Loucy (cell line): ENCODE measurements around the gene CAV3.
"Not testable (repeated sequence)": the region's sequence is repeated elsewhere in the genome, so short reads cannot be mapped to it uniquely, and the experiment has no call there.

Source experiments
- H2AFZ ChIP-seq: fragments of 200-600 bp; sonication (generic); 2 replicates; pipeline ENCODE4 v1.6.0; 2016; ENCODE audit warnings: antibody characterized with exemption, mild to moderate bottlenecking, low read length, moderate library complexity
- H3F3A ChIP-seq: fragments of 200-600 bp; 2 replicates; pipeline ENCODE4 v1.6.0; 2016; ENCODE audit warnings: antibody characterized with exemption, low read depth, mild to moderate bottlenecking
- H3K27me3 ChIP-seq: fragments of 200-600 bp; sonication (generic); 2 replicates; pipeline ENCODE4 v1.6.1; 2014; ENCODE audit warnings: low read length, mild to moderate bottlenecking; ENCODE audit not compliant: insufficient read depth, poor library complexity, severe bottlenecking
- H3K36me3 ChIP-seq: fragments of 200-600 bp; sonication (generic); 2 replicates; pipeline ENCODE4 v1.6.1; 2016; ENCODE audit warnings: low read length; ENCODE audit not compliant: insufficient read depth
- H3K4me1 ChIP-seq: fragments of 200-600 bp; sonication (generic); 2 replicates; pipeline ENCODE4 v1.5.1; 2014; ENCODE audit warnings: low read length, mild to moderate bottlenecking; ENCODE audit not compliant: insufficient read depth, poor library complexity, severe bottlenecking
- H3K4me2 ChIP-seq: fragments of 200-600 bp; sonication (generic); 2 replicates; pipeline ENCODE4 v1.6.0; 2014; ENCODE audit warnings: antibody characterized with exemption, low read length, low read depth, mild to moderate bottlenecking; ENCODE audit not compliant: poor library complexity, severe bottlenecking
- H3K4me3 ChIP-seq: fragments of 200-600 bp; sonication (generic); 2 replicates; pipeline ENCODE4 v1.5.1; 2014; ENCODE audit warnings: low read length, mild to moderate bottlenecking, mixed read lengths; ENCODE audit not compliant: poor library complexity, severe bottlenecking
- H3K79me2 ChIP-seq: fragments of 200-600 bp; sonication (generic); 2 replicates; pipeline ENCODE4 v1.6.1; 2014; ENCODE audit warnings: low read length; ENCODE audit not compliant: insufficient read depth
- H3K9ac ChIP-seq: fragments of 200-600 bp; sonication (generic); 2 replicates; pipeline ENCODE4 v1.6.0; 2014; ENCODE audit warnings: mild to moderate bottlenecking, low read depth, low read length, moderate library complexity; ENCODE audit not compliant: poor library complexity, severe bottlenecking
- H3K9me2 ChIP-seq: fragments of 200-600 bp; sonication (generic); replicated peaks from 2 replicates; pipeline ENCODE4 v1.6.1; 2016; ENCODE audit warnings: low read depth, low read length, mixed read lengths
- H3K9me3 ChIP-seq: fragments of 200-600 bp; sonication (generic); 2 replicates; pipeline ENCODE4 v1.6.1; 2014; ENCODE audit warnings: mild to moderate bottlenecking, antibody characterized with exemption, low read length, low read depth; ENCODE audit not compliant: insufficient read depth
- H4K20me1 ChIP-seq: fragments of 200-600 bp; sonication (generic); 2 replicates; pipeline ENCODE4 v1.6.0; 2014; ENCODE audit warnings: antibody characterized with exemption, low read length, mild to moderate bottlenecking; ENCODE audit not compliant: insufficient read depth, poor library complexity, severe bottlenecking
- CTCF ChIP-seq: fragments of 200-600 bp; sonication (generic); conservative IDR thresholded peaks from 2 replicates; pipeline ENCODE4 v1.5.1; 2014; ENCODE audit warnings: mild to moderate bottlenecking, antibody characterized with exemption, low read length
- EZH2phosphoT487 ChIP-seq: fragments of 200-600 bp; IDR thresholded peaks from 2 replicates; pipeline ENCODE4 v1.6.1; 2018; ENCODE audit warnings: antibody characterized with exemption, mild to moderate bottlenecking, moderate library complexity, borderline replicate concordance

CAV3 gene

DNA sequence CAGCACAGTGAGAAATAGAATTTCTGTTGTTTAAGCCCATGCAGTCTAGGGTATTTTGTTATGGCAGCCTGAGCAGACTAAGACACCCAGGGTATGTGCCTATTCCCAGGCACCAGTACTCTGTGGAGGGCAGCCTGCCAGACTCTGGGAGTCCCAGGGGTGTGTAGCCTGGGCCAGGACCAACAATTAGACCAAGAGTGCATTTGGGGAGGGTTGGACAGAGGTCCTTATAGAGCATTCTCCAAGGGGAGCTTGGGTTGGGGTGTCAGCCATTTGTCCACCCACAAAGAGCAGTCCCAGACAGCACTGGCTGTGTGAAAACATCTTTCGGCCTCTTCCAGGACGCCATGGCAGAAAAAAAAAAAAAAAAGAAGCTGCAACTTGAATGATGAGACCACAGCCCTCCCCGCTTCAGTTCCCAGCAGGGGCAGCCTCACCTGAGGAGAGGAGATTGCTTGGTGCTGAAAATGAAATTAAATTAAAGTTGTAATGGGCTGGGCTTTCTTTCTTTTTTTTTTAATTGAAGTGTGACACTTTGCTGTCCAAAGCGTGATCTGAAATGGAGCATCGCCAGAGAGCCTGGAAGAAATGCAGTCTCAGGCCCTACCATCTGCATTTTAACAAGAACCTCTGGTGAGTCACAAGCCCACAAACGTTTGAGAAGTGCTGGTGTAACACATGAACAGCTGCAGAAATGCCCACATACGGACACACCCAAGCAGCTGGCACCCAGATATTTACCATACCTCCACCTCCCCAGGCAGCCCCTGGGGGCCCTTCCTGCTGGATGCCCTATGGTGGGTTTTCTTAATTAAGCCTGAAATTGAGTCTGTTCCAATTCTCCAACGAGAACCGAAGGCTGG, 21.3 kb upstream of the CAV3 start:
- H3K4me1 ChIP-seq = no peaks in the 10 kb centered on the region
- H3K27me3 ChIP-seq = no peaks in the 10 kb centered on the region
- no peaks in the 10 kb centered on the region for H3K79me2 ChIP-seq
- H3K36me3 ChIP-seq = no peaks in the 10 kb centered on the region
- no peaks in the 10 kb centered on the region for H3K9me2 ChIP-seq
- no peak overlapping the region for H2AFZ ChIP-seq
- TF ChIP-seq CTCF (no peak), EZH2phosphoT487 (no peak)
- no peak overlapping the region for H3K4me2 ChIP-seq
- H4K20me1 ChIP-seq = no peaks in the 10 kb centered on the region
- no peaks in the 10 kb centered on the region for H3K9me3 ChIP-seq
- H3K4me3 ChIP-seq = no peak overlapping the region
- no peak overlapping the region for H3K9ac ChIP-seq
- no peaks in the 10 kb centered on the region for H3F3A ChIP-seq

DNA sequence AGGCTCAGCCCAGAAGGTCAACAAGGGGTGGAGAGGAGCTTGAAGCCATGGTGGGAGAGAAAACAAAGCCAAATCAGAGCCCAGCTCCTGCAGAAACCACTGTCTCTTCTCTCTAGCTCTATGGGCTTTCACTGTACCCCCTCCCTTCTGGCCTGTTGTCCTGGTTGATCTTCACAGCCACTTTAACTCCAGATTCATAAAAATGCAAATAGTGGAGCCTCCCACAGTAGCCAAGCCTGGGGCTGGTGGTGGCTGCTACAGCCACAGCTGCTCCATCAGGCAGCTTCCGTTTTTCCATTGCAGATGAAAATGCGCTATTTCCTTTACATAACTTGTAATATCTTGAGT, 20.7 kb upstream of the CAV3 start:
- H3K9me2 ChIP-seq = no peaks in the 10 kb centered on the region
- no peaks in the 10 kb centered on the region for H3K9me3 ChIP-seq
- no peak overlapping the region for H3K9ac ChIP-seq
- TF ChIP-seq CTCF = no peak
- no peak overlapping the region for H3K4me3 ChIP-seq
- no peaks in the 10 kb centered on the region for H3K4me1 ChIP-seq
- no peaks in the 10 kb centered on the region for H3F3A ChIP-seq
- H4K20me1 ChIP-seq = no peaks in the 10 kb centered on the region
- no peaks in the 10 kb centered on the region for H3K36me3 ChIP-seq
- no peak overlapping the region for H3K4me2 ChIP-seq
- H2AFZ ChIP-seq = no peak overlapping the region
- no peaks in the 10 kb centered on the region for H3K27me3 ChIP-seq
- no peaks in the 10 kb centered on the region for H3K79me2 ChIP-seq

DNA sequence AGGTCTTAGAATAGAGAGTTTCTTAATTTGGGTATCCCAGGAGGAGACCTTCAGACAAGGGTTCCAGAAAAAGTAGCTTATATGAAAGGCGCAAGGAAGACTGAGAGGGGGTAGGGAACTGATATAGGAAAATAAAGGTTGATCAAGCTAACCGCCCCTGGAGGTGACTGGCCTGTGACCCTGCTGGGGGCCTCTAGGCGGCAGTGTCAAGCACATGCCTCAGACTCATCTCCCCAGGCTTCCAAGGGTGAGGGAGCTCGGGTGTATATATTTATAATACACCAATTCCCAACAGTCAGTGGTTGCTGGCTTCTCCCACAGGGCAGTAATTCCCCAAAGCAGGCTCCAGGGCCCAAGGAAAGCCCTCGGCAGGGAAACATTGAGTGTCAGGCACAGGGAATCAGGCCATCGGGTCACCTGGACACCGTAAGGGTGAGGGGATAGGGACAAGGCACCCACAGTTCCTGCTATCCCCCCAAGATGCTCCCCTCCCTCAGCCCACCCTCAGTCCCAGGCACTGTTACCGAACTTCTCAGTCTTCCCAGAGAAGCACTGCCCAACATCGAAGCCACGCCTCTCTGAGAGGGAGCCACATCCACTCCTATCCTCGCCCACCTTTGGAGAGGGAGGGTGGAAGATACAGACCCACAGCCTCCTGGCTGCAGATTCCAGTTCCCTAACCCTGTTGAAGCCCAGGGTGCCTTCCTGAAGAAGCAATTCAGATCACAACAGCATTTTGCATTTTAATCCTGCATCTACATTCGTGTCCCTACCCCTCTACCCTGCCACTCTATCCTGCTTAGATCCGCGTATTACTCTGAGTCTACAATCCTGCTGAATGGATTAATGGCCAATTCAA, 19.5 kb upstream of the CAV3 start:
- Histone ChIP-seq H3K9me3 (no peaks in the 10 kb centered on the region), H3K4me1 (no peaks in the 10 kb centered on the region), H3K36me3 (no peaks in the 10 kb centered on the region), H3K4me2 (no peak overlapping the region), H3K4me3 (no peak overlapping the region), H3K27me3 (no peaks in the 10 kb centered on the region), H4K20me1 (no peaks in the 10 kb centered on the region), H3K79me2 (no peaks in the 10 kb centered on the region), H3K9ac (no peak overlapping the region), H2AFZ (no peak overlapping the region), H3F3A (no peaks in the 10 kb centered on the region), H3K9me2 (no peaks in the 10 kb centered on the region)
- TF ChIP-seq CTCF = peak; percentile 57
- TF ChIP-seq EZH2phosphoT487 = no peak

DNA sequence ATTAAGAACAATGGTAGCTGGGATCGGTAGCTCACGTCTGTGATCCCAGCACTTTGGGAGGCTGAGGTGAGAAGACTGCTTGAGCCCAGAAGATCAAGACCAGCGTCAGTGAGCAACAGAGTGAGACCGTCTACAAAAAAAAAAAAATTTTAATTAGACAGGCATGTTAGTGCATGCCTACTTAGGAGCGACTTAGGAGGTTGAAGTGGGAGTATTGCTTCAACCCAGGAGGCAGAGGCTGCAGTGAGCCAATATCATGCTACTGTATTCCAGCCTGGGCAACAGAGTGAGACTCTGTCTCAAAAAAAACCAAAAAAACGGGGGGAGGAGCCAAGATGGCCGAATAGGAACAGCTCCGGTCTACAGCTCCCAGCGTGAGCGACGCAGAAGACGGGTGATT, 17.8 kb upstream of the CAV3 start:
- H3K9me3 ChIP-seq, H3K4me3 ChIP-seq, H3K9ac ChIP-seq, H3F3A ChIP-seq, H2AFZ ChIP-seq, H3K4me1 ChIP-seq, H3K27me3 ChIP-seq, H3K79me2 ChIP-seq, H3K4me2 ChIP-seq, H3K36me3 ChIP-seq, H4K20me1 ChIP-seq, H3K9me2 ChIP-seq: not testable (repeated sequence)
